DOHH2 (cell line): ENCODE results near the gene IFNA14.
"Not testable (repeated sequence)": the region's sequence is repeated elsewhere in the genome, so short reads cannot be mapped to it uniquely, and the experiment has no call there.

Source experiments
- H3F3A ChIP-seq: fragments of 200-600 bp; sonication (generic), shearing (Covaris generic); 2 replicates; pipeline ENCODE4 v1.6.0; 2016; ENCODE audit warnings: antibody characterized with exemption, mild to moderate bottlenecking; ENCODE audit not compliant: control insufficient read depth, insufficient read depth
- H3K27ac ChIP-seq: fragments of 200-600 bp; sonication (generic); 2 replicates; pipeline ENCODE4 v1.5.1; 2014; ENCODE audit warnings: low read depth, mild to moderate bottlenecking, low read length, moderate library complexity
- H3K27me3 ChIP-seq: fragments of 200-600 bp; sonication (generic); 2 replicates; pipeline ENCODE4 v1.6.1; 2014; ENCODE audit warnings: mild to moderate bottlenecking, low read length, mixed read lengths; ENCODE audit not compliant: control insufficient read depth
- H3K36me3 ChIP-seq: fragments of 200-600 bp; sonication (generic); 2 replicates; pipeline ENCODE4 v1.6.1; 2014; ENCODE audit warnings: mild to moderate bottlenecking, low read length, moderate library complexity, mixed read lengths; ENCODE audit not compliant: control insufficient read depth
- H3K4me1 ChIP-seq: fragments of 200-600 bp; sonication (generic); 2 replicates; pipeline ENCODE4 v1.6.1; 2014; ENCODE audit warnings: mild to moderate bottlenecking, low read length, mixed read lengths; ENCODE audit not compliant: control insufficient read depth
- H3K4me2 ChIP-seq: fragments of 200-600 bp; sonication (generic); 2 replicates; pipeline ENCODE4 v1.6.0; 2014; ENCODE audit warnings: mild to moderate bottlenecking, low read length, moderate library complexity
- H3K4me3 ChIP-seq: fragments of 200-600 bp; sonication (generic); 2 replicates; pipeline ENCODE4 v1.5.1; 2014; ENCODE audit warnings: mild to moderate bottlenecking, low read length, mixed read lengths
- H3K79me2 ChIP-seq: fragments of 200-600 bp; sonication (generic); 2 replicates; pipeline ENCODE4 v1.6.1; 2014; ENCODE audit warnings: mild to moderate bottlenecking, low read length, mixed read lengths; ENCODE audit not compliant: control insufficient read depth
- H3K9me2 ChIP-seq: fragments of 200-600 bp; sonication (generic); replicated peaks from 2 replicates; pipeline ENCODE4 v1.6.1; 2014; ENCODE audit warnings: mild to moderate bottlenecking, low read length, mixed read lengths; ENCODE audit not compliant: control insufficient read depth
- H3K9me3 ChIP-seq: fragments of 200-600 bp; sonication (generic); 2 replicates; pipeline ENCODE4 v1.6.1; 2014; ENCODE audit warnings: antibody characterized with exemption, low read length, mixed read lengths; ENCODE audit not compliant: control insufficient read depth, insufficient read depth
- H4K20me1 ChIP-seq: fragments of 200-600 bp; sonication (generic); 2 replicates; pipeline ENCODE4 v1.6.0; 2014; ENCODE audit warnings: low read depth, mild to moderate bottlenecking, antibody characterized with exemption, low read length, moderate library complexity; ENCODE audit not compliant: control insufficient read depth, insufficient read depth
- CTCF ChIP-seq: fragments of 200-600 bp; sonication (generic); IDR thresholded peaks from one replicate; pipeline ENCODE4 v1.5.1; 2014; ENCODE audit warnings: antibody characterized with exemption, mild to moderate bottlenecking, low read depth, low read length; ENCODE audit not compliant: poor library complexity, severe bottlenecking
- EZH2phosphoT487 ChIP-seq: fragments of 200-600 bp; sonication (generic); IDR thresholded peaks from 2 replicates; pipeline ENCODE4 v1.6.1; 2017; ENCODE audit warnings: borderline replicate concordance, mild to moderate bottlenecking, antibody characterized with exemption, low read length, moderate library complexity, mixed read lengths

IFNA14 gene

GRCh38 chr9:21251190-21251589 lies 11.4 kb upstream of the IFNA14 start:
- TF ChIP-seq EZH2phosphoT487 (no peak), CTCF (no peak)
- H3K36me3 ChIP-seq, result no peaks in the 10 kb centered on the region
- H3F3A ChIP-seq, result no peaks in the 10 kb centered on the region
- no peaks in the 10 kb centered on the region for H3K79me2 ChIP-seq
- H3K4me3 ChIP-seq, result no peak overlapping the region
- no peak overlapping the region for H3K4me2 ChIP-seq
- peaks cover 4% of the 10 kb centered on the region for H3K4me1 ChIP-seq
- H3K9me3 ChIP-seq, result no peaks in the 10 kb centered on the region
- H3K27me3 ChIP-seq, result peaks cover 23% of the 10 kb centered on the region
- H3K9me2 ChIP-seq, result no peaks in the 10 kb centered on the region
- H4K20me1 ChIP-seq, result no peaks in the 10 kb centered on the region
- no peak overlapping the region for H3K27ac ChIP-seq

GRCh38 chr9:21244836-21245235 lies 5.0 kb upstream of the IFNA14 start:
- Histone ChIP-seq H3K4me3 (no peak overlapping the region), H3K27me3 (peaks cover 3% of the 10 kb centered on the region; the same call in 1 of the 2 replicates), H3K79me2 (no peaks in the 10 kb centered on the region), H3K27ac (no peak overlapping the region), H3K4me1 (no peaks in the 10 kb centered on the region), H3K9me2 (no peaks in the 10 kb centered on the region), H3K4me2 (no peak overlapping the region), H3F3A (no peaks in the 10 kb centered on the region), H4K20me1 (no peaks in the 10 kb centered on the region), H3K9me3 (no peaks in the 10 kb centered on the region), H3K36me3 (no peaks in the 10 kb centered on the region)
- TF ChIP-seq CTCF, result no peak
- TF ChIP-seq EZH2phosphoT487, result no peak

- H3K27ac ChIP-seq, H3K9me2 ChIP-seq, H3K4me2 ChIP-seq, H4K20me1 ChIP-seq, H3K27me3 ChIP-seq, H3K79me2 ChIP-seq, H3F3A ChIP-seq, H3K9me3 ChIP-seq, H3K4me1 ChIP-seq, H3K36me3 ChIP-seq, H3K4me3 ChIP-seq: not testable (repeated sequence)
Measured at GRCh38 chr9:21236360-21236714, 3.5 kb downstream of the IFNA14 start.

GRCh38 chr9:21235468-21236359 lies 4.1 kb downstream of the IFNA14 start:
- TF ChIP-seq CTCF, result peak; percentile 64
- not testable (repeated sequence) for H3K4me1 ChIP-seq, H3K27ac ChIP-seq, H3K36me3 ChIP-seq, H3K4me2 ChIP-seq, H3K27me3 ChIP-seq, H4K20me1 ChIP-seq, H3K9me2 ChIP-seq, H3K79me2 ChIP-seq, H3K4me3 ChIP-seq, H3F3A ChIP-seq, H3K9me3 ChIP-seq
